Lung (tissue), 12 donors: ENCODE results near the gene COL9A3. TPM values are rescaled to one million over a fixed set of nuclear protein-coding genes. Genes with fewer than 3 reads are reported as not detected.

ENCODE experiments used
- ATAC-seq: fragments of 200-7000 bp; cut with Tn5 transposase; one replicate; pipeline ENCODE4 v1.9.1; 2020; ENCODE audit warnings: moderate number of reproducible peaks; ENCODE audit not compliant: insufficient read depth, low FRiP score
- DNase-seq, 3 donors: peaks; one replicate each; pipeline ENCODE4 v3.0.0-alpha.2; 2013 to 2017
- H3K27ac ChIP-seq, 2 donors: one replicate each; pipeline ENCODE4 v1.5.1; 2013; ENCODE audit warnings: mild to moderate bottlenecking in 2 of 2, moderate library complexity in 2 of 2, control low read depth in 1 of 2, inconsistent platforms in 1 of 2, low read depth in 1 of 2, low read length in 1 of 2
- H3K27me3 ChIP-seq, 3 donors: one replicate each; pipeline ENCODE4 v1.5.1; 2013; ENCODE audit warnings: low read length in 2 of 3; ENCODE audit not compliant: control insufficient read depth in 3 of 3, insufficient read depth in 3 of 3
- H3K36me3 ChIP-seq, 4 donors: one replicate each; pipeline ENCODE4 v1.5.1; 2013; ENCODE audit warnings: low read length in 4 of 4, mild to moderate bottlenecking in 1 of 4, moderate library complexity in 1 of 4; ENCODE audit not compliant: control insufficient read depth in 4 of 4, insufficient read depth in 4 of 4
- H3K4me1 ChIP-seq, 5 donors: one replicate each; pipeline ENCODE4 v1.5.1; 2013; ENCODE audit warnings: low read length in 5 of 5, mild to moderate bottlenecking in 2 of 5, moderate library complexity in 1 of 5; ENCODE audit not compliant: control insufficient read depth in 5 of 5, insufficient read depth in 5 of 5
- H3K4me3 ChIP-seq: one replicate; pipeline ENCODE4 v1.5.1; 2013; ENCODE audit warnings: mild to moderate bottlenecking, control low read depth, moderate library complexity
- H3K9ac ChIP-seq, 2 donors: one replicate each; pipeline ENCODE4 v1.5.1; 2013; ENCODE audit warnings: low read length in 2 of 2, control low read depth in 1 of 2; ENCODE audit not compliant: insufficient read depth in 1 of 2
- H3K9me3 ChIP-seq, 4 donors: one replicate each; pipeline ENCODE4 v1.5.1; 2013; ENCODE audit warnings: low read length in 3 of 4, mild to moderate bottlenecking in 1 of 4, moderate library complexity in 1 of 4; ENCODE audit not compliant: control insufficient read depth in 4 of 4, insufficient read depth in 3 of 4
- CTCF ChIP-seq: IDR thresholded peaks from 2 replicates; pipeline ENCODE4 v1.5.1; 2012; ENCODE audit warnings: mild to moderate bottlenecking; ENCODE audit errors: control extremely low read depth, extremely low read depth
- WGBS, 2 donors: extraction: QIAGEN DNeasy Blood & Tissue Kit; methylation state at CpG; one replicate each; pipeline ENCODE4 v1.1.7; 2013; 5-methylcytosine and 5-hydroxymethylcytosine counted together
- polyA plus RNA-seq, 2 donors: library from polyadenylated mRNA; stranded (reverse); fragments of 200-250 nt; gene quantifications; one replicate each; pipeline ENCODE4 v1.2.1, GENCODE V29; 2013
- total RNA-seq, 2 donors: library from RNA; depleted of rRNA in 1 of 2; stranded (reverse); fragments of >200 nt in 1 of 2; gene quantifications; one replicate each; pipeline ENCODE4 v1.2.1, GENCODE V29; 2014 to 2021
- donor health status: control.
- donor health status: control.
- donor health status: Bipolar disorder and iron deficiency.
- donor health status: healthy.
- donor health status: DM: yes; HTN: yes; CAD: no.

COL9A3 gene
- total and polyA plus RNA-seq, 4 donors: 0.55 to 26.1 (median 4.0) TPM

GRCh38 chr20:62835931-62836861, 19.3 kb downstream of the COL9A3 start:
- no peak overlapping the region for H3K27ac ChIP-seq
- peaks cover 0 to 2% (median 0%) of the 10 kb centered on the region in 4 donors for H3K36me3 ChIP-seq
- no peaks in the 10 kb centered on the region for H3K27me3 ChIP-seq
- ATAC-seq (no peak), DNase-seq (no peak)
- WGBS, 2 donors: 73 to 81% methylated on average over 47 to 52 of the region's 52 CpGs
- H3K9ac ChIP-seq: no peak overlapping the region
- TF ChIP-seq CTCF: no peak
- H3K4me1 ChIP-seq: peaks cover 0 to 20% (median 7%) of the 10 kb centered on the region in 5 donors
- no peaks in the 10 kb centered on the region for H3K9me3 ChIP-seq
- no peak overlapping the region for H3K4me3 ChIP-seq

- no peak for DNase-seq
- 92 to 94% methylated on average over 19 of the region's 19 CpGs for WGBS, 2 donors
- no peak overlapping the region for H3K27ac ChIP-seq
- peaks cover 0 to 3% (median 0%) of the 10 kb centered on the region in 4 donors for H3K36me3 ChIP-seq
- H3K9ac ChIP-seq: no peak overlapping the region
- H3K27me3 ChIP-seq: no peaks in the 10 kb centered on the region
- no peak overlapping the region for H3K4me3 ChIP-seq
- no peaks in the 10 kb centered on the region for H3K9me3 ChIP-seq
- TF ChIP-seq CTCF: no peak
- no peak for ATAC-seq
- peaks cover 0 to 12% (median 0%) of the 10 kb centered on the region in 5 donors for H3K4me1 ChIP-seq
Observed at GRCh38 chr20:62836967-62837490, 20.2 kb downstream of the COL9A3 start.

- peaks cover 0 to 6% (median 0%) of the 10 kb centered on the region in 5 donors for H3K4me1 ChIP-seq
- H3K36me3 ChIP-seq: peaks cover 0 to 3% (median 0%) of the 10 kb centered on the region in 4 donors
- no peak for TF ChIP-seq CTCF
- no peaks in the 10 kb centered on the region for H3K9me3 ChIP-seq
- no peak overlapping the region for H3K27ac ChIP-seq
- ATAC-seq: no peak
- H3K9ac ChIP-seq: no peak overlapping the region
- WGBS, 2 donors: 69 to 82% methylated on average over 8 of the region's 8 CpGs
- DNase-seq: no peak
- H3K4me3 ChIP-seq: no peak overlapping the region
- H3K27me3 ChIP-seq: no peaks in the 10 kb centered on the region
Observed at GRCh38 chr20:62837790-62838127, 20.9 kb downstream of the COL9A3 start.
